GM18519 (cell line): Measurements from ENCODE around the gene ATP12A.

Experiments used
- ATAC-seq: cut with Tn5 transposase; IDR thresholded peaks from one replicate; pipeline ENCODE4 v1.9.1; 2021; ENCODE audit warnings: mild to moderate bottlenecking, moderate library complexity; ENCODE audit not compliant: unreplicated experiment, low FRiP score

Gene ATP12A

DNA sequence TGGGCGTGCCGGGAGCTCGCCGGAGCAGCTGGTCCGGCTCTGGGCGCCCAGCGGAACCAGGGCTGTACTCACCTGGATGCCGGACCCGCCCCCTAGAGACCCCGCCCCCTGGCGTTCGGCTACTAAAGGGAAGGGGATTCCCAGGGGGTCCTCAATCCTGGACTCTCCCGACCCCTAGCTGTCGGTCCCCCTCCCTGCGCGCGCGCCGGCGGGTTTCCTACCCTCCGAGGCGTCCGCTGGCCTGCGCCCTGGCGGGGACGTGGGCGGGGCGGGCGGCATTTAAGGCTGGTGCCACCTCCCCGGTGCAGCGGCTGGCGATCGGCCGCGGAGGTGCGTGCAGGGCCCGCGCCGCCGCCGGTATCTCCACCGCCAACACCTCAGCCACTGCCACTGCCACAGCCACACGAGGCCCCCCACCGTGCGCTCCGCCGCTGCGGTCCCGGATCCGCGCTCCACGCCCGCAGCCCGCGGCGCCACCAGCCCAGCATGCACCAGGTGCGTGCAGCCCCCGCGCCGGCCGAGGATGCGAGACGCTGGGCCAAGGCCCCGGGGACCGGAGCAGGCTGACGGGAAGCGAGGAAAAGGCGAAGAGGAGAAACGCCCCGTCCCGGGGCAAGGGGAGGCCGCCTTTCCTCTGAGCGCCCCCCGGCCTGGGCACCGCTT lies at the start of gene ATP12A:
ATP12A (plus strand) TSS at position 151 of the 663 bp plus-strand sequence; CDS start at position 487, 336 bp downstream.
- no peak for ATAC-seq

DNA sequence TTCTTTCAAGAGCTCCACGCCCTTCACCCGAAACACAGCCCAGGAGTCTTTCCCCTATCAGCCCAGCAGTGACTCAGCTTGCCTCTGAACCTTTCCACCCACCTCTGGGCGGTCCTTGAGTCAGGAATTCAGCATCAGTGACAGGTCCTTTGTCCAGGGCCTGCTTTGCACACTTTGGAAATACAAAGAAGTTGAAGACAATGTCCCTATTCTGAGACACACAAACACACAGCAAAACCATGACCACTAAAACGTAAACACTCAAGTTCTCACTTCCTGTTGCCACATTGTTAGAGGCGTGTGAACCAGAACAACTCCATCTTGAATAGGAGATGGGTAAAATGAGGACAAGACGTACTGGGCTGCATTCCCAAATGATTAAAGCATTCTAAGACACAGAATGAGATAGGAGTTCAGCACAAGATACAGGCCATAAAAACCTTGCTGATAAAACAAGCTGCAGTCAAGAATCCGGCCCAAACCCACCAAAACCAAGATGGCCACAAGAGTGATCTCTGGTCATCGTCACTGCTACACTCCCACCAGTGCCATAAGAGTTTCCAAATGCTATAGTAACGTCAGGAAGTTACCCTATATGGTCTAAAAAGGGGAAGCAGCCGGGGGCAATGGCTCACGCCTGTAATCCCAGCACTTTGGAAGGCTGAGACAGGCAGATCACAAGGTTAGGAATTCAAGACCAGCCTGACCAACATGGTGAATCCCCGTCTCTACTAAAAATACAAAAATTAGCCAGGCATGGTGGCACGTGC lies 49.2 kb upstream of the ATP12A start:
- no peak for ATAC-seq

DNA sequence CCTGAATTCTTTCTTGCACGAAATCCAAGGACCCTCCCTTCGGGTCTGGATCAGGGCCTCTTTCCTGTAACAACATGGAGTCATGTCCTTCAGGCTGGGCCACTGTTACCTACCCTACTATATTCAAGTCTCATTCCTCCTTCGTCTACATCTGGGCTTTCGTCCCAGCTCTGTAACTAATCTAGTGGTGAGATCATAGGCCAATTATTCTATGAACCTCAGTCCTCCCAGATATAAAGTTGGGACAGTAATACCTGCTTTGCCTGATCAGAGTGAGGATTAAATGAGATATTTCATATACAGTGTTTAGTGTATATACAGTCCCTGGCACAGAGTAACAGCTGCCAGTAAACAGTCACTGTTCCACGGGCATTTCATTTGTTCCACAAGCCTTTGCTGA lies 48.3 kb upstream of the ATP12A start:
- no peak for ATAC-seq

GRCh38 chr13:24632382-24633121 lies 47.7 kb upstream of the ATP12A start:
- no peak for ATAC-seq

GRCh38 chr13:24636776-24637175 lies 43.4 kb upstream of the ATP12A start:
- no peak for ATAC-seq

DNA sequence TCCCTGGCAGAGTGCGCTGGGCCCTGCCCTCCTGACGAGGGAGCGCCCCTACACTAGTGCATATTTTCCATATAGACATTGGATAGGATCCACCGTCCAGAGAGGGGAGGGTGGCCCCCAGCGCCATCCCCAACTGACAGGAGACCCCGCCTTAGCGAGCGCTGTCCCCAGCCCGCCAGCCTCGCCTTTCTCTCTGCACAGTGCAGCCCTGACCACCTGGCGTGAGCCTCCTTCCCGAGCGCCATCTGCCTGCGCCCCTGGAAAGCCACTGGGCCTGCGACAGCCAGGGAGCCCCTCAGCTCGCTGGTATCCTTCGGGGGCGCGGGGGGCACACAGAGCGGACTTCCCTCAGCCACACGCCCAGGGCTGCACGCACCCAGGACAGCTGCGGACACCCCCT lies 42.1 kb upstream of the ATP12A start:
- no peak for ATAC-seq

DNA sequence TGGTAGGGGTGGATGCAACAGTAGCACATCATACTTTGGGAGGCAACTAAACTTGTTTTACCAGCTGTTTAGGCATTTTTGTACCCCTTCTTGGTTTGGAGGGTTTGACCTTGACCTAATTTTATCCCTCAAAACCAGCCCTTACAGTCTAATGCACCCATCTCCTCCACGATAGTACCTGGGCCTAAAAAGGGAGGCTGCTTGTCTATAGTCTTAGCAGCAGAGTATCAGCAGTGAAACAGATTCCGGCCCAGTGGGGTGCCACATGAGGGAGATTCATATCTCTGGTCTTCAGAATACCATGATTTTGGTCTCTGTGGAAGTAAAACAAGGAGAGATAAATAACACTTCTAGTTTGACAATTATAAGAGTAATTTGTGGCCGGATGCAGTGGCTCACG lies 39.5 kb upstream of the ATP12A start:
- ATAC-seq = no peak

DNA sequence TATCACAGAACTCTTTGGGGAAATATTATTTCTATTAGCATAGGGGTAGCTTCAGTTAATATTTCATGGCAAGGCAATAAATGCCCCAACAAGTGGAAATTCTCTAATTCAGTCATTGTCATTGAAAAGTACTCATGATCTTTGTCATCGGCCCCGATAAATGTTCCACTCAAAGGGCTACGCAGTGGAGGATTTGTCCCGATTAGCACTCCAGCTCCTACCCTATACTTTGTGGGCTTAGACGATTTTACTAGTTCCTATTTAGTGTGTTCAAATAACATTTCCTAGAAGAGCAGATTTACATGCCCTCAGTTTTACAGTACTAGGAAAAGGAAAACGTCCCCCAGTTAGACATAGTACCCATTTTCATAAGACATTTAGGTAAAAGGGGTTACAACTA lies 38.0 kb upstream of the ATP12A start:
- no peak for ATAC-seq

- ATAC-seq = no peak
Measured at GRCh38 chr13:24644036-24644435, 36.2 kb upstream of the ATP12A start.

- no peak for ATAC-seq
Measured at GRCh38 chr13:24648271-24648670, 31.9 kb upstream of the ATP12A start.

GRCh38 chr13:24648983-24649687 lies 31.1 kb upstream of the ATP12A start:
- no peak for ATAC-seq

DNA sequence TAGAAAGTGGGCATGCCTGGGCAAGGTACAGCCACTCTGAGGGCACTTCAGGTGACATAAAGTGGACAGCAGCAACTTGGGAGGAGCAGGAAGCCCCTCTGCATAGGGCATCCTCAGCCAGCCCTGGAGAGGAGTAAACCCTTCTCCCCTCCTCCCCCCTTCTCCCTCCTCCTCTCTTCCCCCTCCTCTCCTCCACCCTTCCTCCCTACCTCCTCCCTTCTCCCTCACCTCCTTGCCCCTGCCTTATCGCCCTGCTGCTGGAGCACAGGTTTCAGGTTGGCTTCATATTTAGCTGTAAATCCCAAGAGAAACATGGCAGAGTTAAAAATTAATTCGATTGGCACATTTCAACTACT lies 30.5 kb upstream of the ATP12A start:
- ATAC-seq = no peak

- ATAC-seq = no peak
Measured at GRCh38 chr13:24650161-24650560, 30.0 kb upstream of the ATP12A start.

GRCh38 chr13:24651718-24652345 lies 28.4 kb upstream of the ATP12A start:
- no peak for ATAC-seq

DNA sequence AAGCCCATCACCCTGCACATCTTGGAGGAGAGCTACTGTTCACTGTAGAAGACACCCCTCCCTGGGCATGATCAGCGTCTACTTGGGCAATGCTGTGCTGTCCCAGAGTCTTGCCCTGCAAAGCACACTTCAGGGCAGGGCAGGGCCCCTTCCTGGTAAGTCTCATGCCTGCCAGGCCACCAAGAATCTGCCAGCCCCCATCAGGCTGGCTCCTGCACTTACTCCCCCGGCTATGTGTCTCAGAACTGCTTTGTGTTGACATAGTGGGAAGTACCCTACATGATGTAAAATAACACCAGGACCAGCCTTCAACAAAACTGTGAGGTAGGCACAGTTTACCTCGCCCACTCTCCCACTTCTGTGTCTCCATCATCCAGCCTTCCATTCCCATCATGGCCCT lies 27.8 kb upstream of the ATP12A start:
- no peak for ATAC-seq

GRCh38 chr13:24654741-24655140 lies 25.5 kb upstream of the ATP12A start:
- no peak for ATAC-seq

DNA sequence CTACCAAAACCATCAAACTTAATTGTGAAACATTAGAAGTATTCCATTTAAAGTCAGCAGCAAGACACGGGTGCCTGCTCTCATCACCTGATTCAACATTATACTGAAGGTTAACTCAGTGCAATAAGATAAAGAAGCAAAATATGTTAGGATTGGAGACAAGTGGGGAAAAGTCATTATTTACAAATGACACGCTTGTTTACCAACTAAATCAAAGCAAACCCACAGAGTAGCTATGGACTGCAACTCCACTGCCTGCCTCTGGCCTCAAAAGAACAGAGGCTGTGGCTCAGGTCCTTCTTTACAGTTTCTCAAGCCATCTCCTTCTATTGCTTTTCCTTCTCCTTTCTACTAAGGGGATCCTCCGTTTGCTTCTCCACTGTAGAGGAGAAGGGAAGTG lies 21.0 kb upstream of the ATP12A start:
- ATAC-seq = no peak

DNA sequence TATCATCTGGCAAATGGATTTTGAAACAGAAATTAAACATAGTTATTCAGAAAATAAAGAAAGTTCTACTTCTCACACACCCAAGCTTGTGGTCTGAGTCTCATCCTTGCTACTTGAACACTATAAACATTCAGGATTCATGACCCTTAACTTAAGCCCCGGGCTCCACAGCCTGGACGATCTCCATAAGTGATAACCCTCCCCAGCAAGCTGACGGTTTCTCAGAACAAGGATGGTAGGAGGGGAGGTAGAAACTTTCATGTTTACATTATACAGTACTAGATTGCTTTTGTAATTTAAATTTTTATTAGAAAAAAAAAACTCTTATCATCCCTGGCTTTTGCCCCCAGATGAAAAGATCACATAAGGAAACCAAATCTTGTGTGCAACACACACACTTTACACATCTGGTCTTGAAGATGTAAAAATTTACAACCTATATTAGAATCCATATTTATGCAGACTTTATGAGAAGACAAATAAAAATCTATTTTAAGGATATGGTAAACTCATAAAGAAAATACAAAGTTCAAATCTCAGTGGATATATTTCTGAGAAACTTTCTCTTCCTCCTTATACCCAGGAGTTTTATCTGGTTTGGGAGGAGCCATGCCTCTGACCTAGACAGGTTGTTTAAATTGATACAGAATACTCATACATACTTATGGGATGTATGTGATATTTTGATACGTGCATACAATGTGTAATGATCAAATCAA lies 20.0 kb upstream of the ATP12A start:
- ATAC-seq = no peak

DNA sequence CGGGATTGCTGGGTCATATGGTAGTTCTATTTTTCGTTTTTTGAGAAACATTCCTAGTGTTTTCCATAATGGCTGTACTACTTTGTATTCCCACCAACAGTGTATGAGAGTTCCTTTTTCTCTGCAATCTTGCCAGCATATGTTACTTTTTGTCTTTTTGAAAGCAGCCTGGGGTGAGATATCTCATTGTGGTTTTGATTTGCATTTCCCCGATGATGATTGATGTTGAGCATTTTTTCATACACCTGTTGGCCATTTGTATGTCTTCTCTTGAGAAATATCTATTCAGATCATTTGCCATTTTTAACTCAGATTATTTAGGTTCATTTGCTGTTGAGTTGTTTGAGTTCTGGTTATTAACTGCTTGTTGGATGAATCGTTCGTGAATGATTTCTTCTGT lies 18.5 kb upstream of the ATP12A start:
- ATAC-seq = no peak
